Upper lobe of left lung (tissue), 4 donors: ENCODE measurements around the gene TMEM135.

Source experiments
- CTCF ChIP-seq, 6 experiments: fragments of 450-650 bp in 4 of 6; fragments of 200-600 bp in 2 of 6; sonication (generic) in 2 of 6; IDR thresholded peaks; one replicate each; pipeline ENCODE4 v1.5.1; 2016 to 2019; ENCODE audit warnings: antibody characterized with exemption in 6 of 6
- EP300 ChIP-seq, 4 donors: sonication (generic); formaldehyde crosslinking; IDR thresholded peaks; one replicate each; pipeline ENCODE4 v1.5.1; 2017; ENCODE audit warnings: antibody characterized with exemption in 4 of 4, control low read depth in 2 of 4
- POLR2A ChIP-seq, 4 donors: fragments of 450-650 bp; IDR thresholded peaks; one replicate each; pipeline ENCODE4 v1.5.1; 2016 to 2017; ENCODE audit warnings: antibody characterized with exemption in 4 of 4, mild to moderate bottlenecking in 2 of 4
- POLR2AphosphoS5 ChIP-seq, 2 donors: sonication (generic); formaldehyde crosslinking; IDR thresholded peaks; one replicate each; pipeline ENCODE4 v1.5.1; 2017; ENCODE audit warnings: antibody characterized with exemption in 2 of 2

GRCh38 chr11:87353771-87354345 is 316.1 kb downstream of the TMEM135 start:
- TF ChIP-seq EP300 (IDR thresholded peaks at IDR 0.05) = no peak
- no peak for TF ChIP-seq CTCF (IDR thresholded peaks at IDR 0.05)
- no peak for TF ChIP-seq POLR2AphosphoS5 (IDR thresholded peaks at IDR 0.05)
- TF ChIP-seq POLR2A (IDR thresholded peaks at IDR 0.05) = no peak
